H9 (cell line): ENCODE measurements around the gene OLFM1. TPM values are rescaled to one million over a fixed set of nuclear protein-coding genes. Genes with fewer than 3 reads are reported as not detected.

Experiments used
- DNase-seq: peaks from one replicate; pipeline ENCODE4 v3.0.0-alpha.2; 2017
- H2AFZ ChIP-seq: one replicate; pipeline ENCODE4 v1.6.1; 2013; ENCODE audit warnings: mild to moderate bottlenecking, low read length, control low read depth, moderate library complexity
- H2AK5ac ChIP-seq: 2 replicates; pipeline ENCODE4 v1.6.1; 2013; ENCODE audit warnings: low read length, control low read depth, mixed read lengths; ENCODE audit not compliant: insufficient read length
- H2BK120ac ChIP-seq: one replicate; pipeline ENCODE4 v1.6.1; 2013; ENCODE audit warnings: low read depth, mild to moderate bottlenecking, low read length, control low read depth, inconsistent platforms; ENCODE audit not compliant: poor library complexity, severe bottlenecking
- H2BK12ac ChIP-seq: 2 replicates; pipeline ENCODE4 v1.6.1; 2013; ENCODE audit warnings: low read length, control low read depth, mixed read lengths, low read depth; ENCODE audit not compliant: insufficient read length
- H2BK15ac ChIP-seq: 2 replicates; pipeline ENCODE4 v1.6.1; 2013; ENCODE audit warnings: low read depth, low read length, control low read depth
- H2BK20ac ChIP-seq: one replicate; pipeline ENCODE4 v1.6.1; 2013; ENCODE audit warnings: low read depth, mild to moderate bottlenecking, low read length, control low read depth, inconsistent platforms; ENCODE audit not compliant: poor library complexity, severe bottlenecking
- H2BK5ac ChIP-seq: 2 replicates; pipeline ENCODE4 v1.6.1; 2013; ENCODE audit warnings: low read length, control low read depth, mixed read lengths; ENCODE audit not compliant: insufficient read length
- H3K14ac ChIP-seq: 2 replicates; pipeline ENCODE4 v1.6.1; 2013; ENCODE audit warnings: low read length, control low read depth; ENCODE audit not compliant: insufficient read depth
- H3K18ac ChIP-seq: 2 replicates; pipeline ENCODE4 v1.6.1; 2013; ENCODE audit warnings: low read depth, mild to moderate bottlenecking, mixed read lengths, low read length, control low read depth; ENCODE audit not compliant: insufficient read length
- H3K23ac ChIP-seq: 2 replicates; pipeline ENCODE4 v1.6.1; 2013; ENCODE audit warnings: low read length, control low read depth, mixed read lengths, low read depth; ENCODE audit not compliant: insufficient read length
- H3K23me2 ChIP-seq: 2 replicates; pipeline ENCODE4 v1.6.1; 2013; ENCODE audit warnings: low read depth, mild to moderate bottlenecking, mixed read lengths, low read length, control low read depth; ENCODE audit not compliant: insufficient read length, poor library complexity, severe bottlenecking
- H3K27ac ChIP-seq: 2 replicates; pipeline ENCODE4 v1.5.1; 2013; ENCODE audit warnings: low read length, control low read depth, mixed read lengths, low read depth; ENCODE audit not compliant: insufficient read length
- H3K27me3 ChIP-seq: 2 replicates; pipeline ENCODE4 v1.6.1; 2013; ENCODE audit warnings: low read length, control low read depth, inconsistent platforms; ENCODE audit not compliant: insufficient read depth
- H3K4ac ChIP-seq: 2 replicates; pipeline ENCODE4 v1.6.1; 2013; ENCODE audit warnings: low read depth, mild to moderate bottlenecking, control low read depth, inconsistent platforms, low read length, moderate library complexity
- H3K4me1 ChIP-seq: 2 replicates; pipeline ENCODE4 v1.6.1; 2013; ENCODE audit warnings: low read length, control low read depth, inconsistent platforms; ENCODE audit not compliant: insufficient read depth
- H3K4me2 ChIP-seq: 2 replicates; pipeline ENCODE4 v1.6.1; 2013; ENCODE audit warnings: low read length, control low read depth, mixed read lengths; ENCODE audit not compliant: insufficient read length, insufficient read depth
- H3K56ac ChIP-seq: 2 replicates; pipeline ENCODE4 v1.6.1; 2013; ENCODE audit warnings: low read depth, mild to moderate bottlenecking, mixed read lengths, low read length, control low read depth; ENCODE audit not compliant: insufficient read length
- H3K79me1 ChIP-seq: 2 replicates; pipeline ENCODE4 v1.6.1; 2013; ENCODE audit warnings: low read depth, mild to moderate bottlenecking, moderate library complexity, low read length, control low read depth, inconsistent platforms; ENCODE audit not compliant: insufficient read depth, poor library complexity, severe bottlenecking
- H3K79me2 ChIP-seq: 2 replicates; pipeline ENCODE4 v1.6.1; 2013; ENCODE audit warnings: low read length, control low read depth, inconsistent platforms; ENCODE audit not compliant: insufficient read depth
- H3K9ac ChIP-seq: 2 replicates; pipeline ENCODE4 v1.6.1; 2013; ENCODE audit warnings: low read length, control low read depth, mixed read lengths; ENCODE audit not compliant: insufficient read length; ENCODE audit errors: extremely low read depth
- H3K9me3 ChIP-seq: one replicate; pipeline ENCODE4 v1.6.1; 2013; ENCODE audit warnings: low read depth, low read length, inconsistent platforms; ENCODE audit not compliant: control insufficient read depth
- H3T11ph ChIP-seq: one replicate; pipeline ENCODE4 v1.6.1; 2013; ENCODE audit warnings: mild to moderate bottlenecking, low read length, control low read depth, inconsistent platforms
- H4K20me1 ChIP-seq: one replicate; pipeline ENCODE4 v1.6.1; 2013; ENCODE audit not compliant: control insufficient read depth, insufficient read length, insufficient read depth
- H4K5ac ChIP-seq: 2 replicates; pipeline ENCODE4 v1.6.1; 2013; ENCODE audit warnings: low read depth, mild to moderate bottlenecking, mixed read lengths, low read length, control low read depth; ENCODE audit not compliant: insufficient read length
- H4K8ac ChIP-seq: replicated peaks from 2 replicates; pipeline ENCODE4 v1.6.1; 2013; ENCODE audit warnings: low read length, control low read depth, mixed read lengths, low read depth; ENCODE audit not compliant: insufficient read length
- H4K91ac ChIP-seq: 2 replicates; pipeline ENCODE4 v1.6.1; 2013; ENCODE audit warnings: low read depth, mild to moderate bottlenecking, moderate library complexity, mixed read lengths, low read length, control low read depth; ENCODE audit not compliant: insufficient read length
- H3K27ac Mint-ChIP-seq, 3 experiments: 2 replicates in 2 of 3; 3 replicates in 1 of 3; pipeline ENCODE4 v1.8.0; 2020 to 2021; ENCODE audit warnings: mixed read lengths in 3 of 3, mild to moderate bottlenecking in 1 of 3, moderate library complexity in 1 of 3
- H3K27me3 Mint-ChIP-seq: 2 replicates; pipeline ENCODE4 v1.8.0; 2021; ENCODE audit warnings: low read depth, mild to moderate bottlenecking, moderate library complexity, mixed read lengths
- H3K36me3 Mint-ChIP-seq, 3 experiments: 2 replicates in 2 of 3; 3 replicates in 1 of 3; pipeline ENCODE4 v1.8.0; 2020 to 2021; ENCODE audit warnings: low read depth in 3 of 3, mixed read lengths in 3 of 3; ENCODE audit not compliant: insufficient read depth in 1 of 3
- H3K4me1 Mint-ChIP-seq, 2 experiments: 2 replicates each; pipeline ENCODE4 v1.8.0; 2020; ENCODE audit warnings: mixed read lengths in 2 of 2
- H3K4me3 Mint-ChIP-seq, 2 experiments: 2 replicates in 1 of 2; 3 replicates in 1 of 2; pipeline ENCODE4 v1.8.0; 2020 to 2021; ENCODE audit warnings: mild to moderate bottlenecking in 2 of 2, mixed read lengths in 2 of 2, moderate library complexity in 1 of 2
- H3K9me3 Mint-ChIP-seq, 2 experiments: 2 replicates in 1 of 2; 3 replicates in 1 of 2; pipeline ENCODE4 v1.8.0; 2020; ENCODE audit warnings: mild to moderate bottlenecking in 2 of 2, mixed read lengths in 2 of 2, moderate library complexity in 1 of 2
- CTCF ChIP-seq: fragments of 200-600 bp; sonication (generic); conservative IDR thresholded peaks from 3 replicates; pipeline ENCODE4 v1.8.0; 2021; ENCODE audit warnings: antibody characterized with exemption, mild to moderate bottlenecking
- WGBS: extraction: QIAGEN DNeasy Blood & Tissue Kit; methylation state at CpG from one replicate; pipeline ENCODE4 v1.1.7; 2013; ENCODE audit warnings: missing lambda C conversion rate, low lambda C conversion rate, mixed read lengths; ENCODE audit not compliant: insufficient read length; ENCODE audit errors: extremely low coverage; 5-methylcytosine and 5-hydroxymethylcytosine counted together
- total RNA-seq: library from RNA; stranded (reverse); gene quantifications from 2 replicates; pipeline ENCODE4 v1.2.1, GENCODE V29; 2021

OLFM1 gene
- total RNA-seq, 1 experiment from 2014 or later, result 34.1 TPM

- no CpG with 5 or more reads among the region's 11 CpGs for WGBS
- H3K9me3 ChIP-seq, result no peaks in the 10 kb centered on the region
Measured at GRCh38 chr9:135150981-135151380, 63.5 kb downstream of the OLFM1 start.

More at GRCh38 chr9:135150981-135151380, 63.5 kb downstream of the OLFM1 start:
- peaks cover 13 to 15% of the 10 kb centered on the region in 2 experiments for H3K9me3 Mint-ChIP-seq
- no peaks in the 10 kb centered on the region for H3K79me2 ChIP-seq
- H3K27me3 Mint-ChIP-seq, result peaks cover 26% of the 10 kb centered on the region
- no peak overlapping the region for H3K27ac Mint-ChIP-seq
- H3K14ac ChIP-seq, result no peak overlapping the region
- H3K9ac ChIP-seq, result no peak overlapping the region
- H4K8ac ChIP-seq, result no peak overlapping the region
- no peak overlapping the region for H2BK20ac ChIP-seq
- no peak overlapping the region for H3K56ac ChIP-seq
- H3K23ac ChIP-seq, result no peak overlapping the region
- H3K36me3 Mint-ChIP-seq, result peaks cover 2 to 7% (median 4%) of the 10 kb centered on the region in 3 experiments; a peak in 6 of 7 replicates
- no peaks in the 10 kb centered on the region for H4K20me1 ChIP-seq
- no peak overlapping the region for H3T11ph ChIP-seq
- no peak overlapping the region for H2BK5ac ChIP-seq
- no peak overlapping the region for H3K18ac ChIP-seq
- H3K27me3 ChIP-seq, result no peaks in the 10 kb centered on the region
- H2AFZ ChIP-seq, result no peak overlapping the region
- H3K4me3 Mint-ChIP-seq, result no peak overlapping the region
- no peak overlapping the region for H4K5ac ChIP-seq
- peaks cover 10 to 14% of the 10 kb centered on the region in 2 experiments for H3K4me1 Mint-ChIP-seq
- H2BK12ac ChIP-seq, result no peak overlapping the region
- H2AK5ac ChIP-seq, result no peak overlapping the region
- no peaks in the 10 kb centered on the region for H3K23me2 ChIP-seq
- H3K4me1 ChIP-seq, result no peaks in the 10 kb centered on the region
- DNase-seq, result no peak
- H2BK15ac ChIP-seq, result no peak overlapping the region
- TF ChIP-seq CTCF, result no peak
- no peak overlapping the region for H4K91ac ChIP-seq
- no peaks in the 10 kb centered on the region for H3K79me1 ChIP-seq
- no peak overlapping the region for H3K27ac ChIP-seq
- no peak overlapping the region for H3K4me2 ChIP-seq
- H3K4ac ChIP-seq, result no peak overlapping the region
- no peak overlapping the region for H2BK120ac ChIP-seq
